ENCODE measurements around the gene DIS3L2. TPM values are rescaled to one million over a fixed set of nuclear protein-coding genes. Genes with fewer than 3 reads are reported as not detected.
A peak's percentile ranks its signal among the peaks of the same experiment; 100 is the strongest.

DIS3L2 gene
- total RNA-seq, 2 donors from 2014 or later = 55.5 to 67.2 TPM

DNA sequence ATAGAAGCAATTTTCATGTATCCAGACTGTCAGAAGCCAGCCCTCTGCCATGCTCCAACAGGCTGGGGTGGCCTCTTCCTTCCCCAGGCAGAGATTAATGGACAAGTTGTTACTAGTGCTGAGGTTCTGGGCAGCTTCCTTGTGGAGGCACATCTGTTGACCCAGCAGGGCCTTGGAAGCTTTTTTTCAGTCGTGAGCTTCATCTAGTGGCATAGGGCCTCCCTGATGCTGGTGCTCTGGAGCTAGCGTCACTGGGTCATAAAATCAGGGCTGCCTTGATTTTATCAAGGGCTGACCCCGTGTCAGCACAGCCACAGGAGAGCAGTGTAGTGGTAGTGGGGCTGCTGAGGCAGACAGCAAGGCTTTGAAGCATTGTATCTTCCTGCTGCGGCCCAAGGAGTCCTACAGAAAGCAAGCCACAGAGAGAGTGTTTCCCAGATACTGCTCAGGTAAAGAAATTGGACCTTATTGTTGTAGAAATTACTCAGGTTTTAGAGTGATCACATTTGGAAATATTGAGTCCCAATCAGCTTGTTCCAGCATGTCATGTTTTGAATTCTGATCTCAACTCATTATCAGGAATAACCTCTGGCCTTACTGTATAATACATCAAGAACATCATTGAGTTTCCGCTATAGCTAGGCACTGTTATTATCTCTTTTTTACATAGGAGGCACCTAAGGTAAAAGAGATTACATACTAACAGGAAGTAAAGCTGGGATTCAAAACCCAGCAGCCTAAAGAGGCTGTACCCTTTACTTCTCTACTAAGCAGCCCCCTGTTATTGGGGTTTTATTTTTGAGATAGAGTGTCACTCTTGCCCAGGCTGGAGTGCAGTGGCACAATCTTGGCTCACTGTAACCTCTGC is 324.7 kb downstream of the DIS3L2 start:
- DNase-seq (no peak), ATAC-seq (no peak)
- no peaks in the 10 kb centered on the region for H3K9me3 ChIP-seq (ENCODE audit: control insufficient read depth, low read length, poor library complexity, severe bottlenecking)
- no peak overlapping the region for H3K4me3 Mint-ChIP-seq
- no peaks in the 10 kb centered on the region for H3K27me3 Mint-ChIP-seq
- no peaks in the 10 kb centered on the region for H3K36me3 Mint-ChIP-seq (ENCODE audit: low read depth)
- peak overlapping the region; percentile 29 for H3K27ac Mint-ChIP-seq
- H3K4me1 Mint-ChIP-seq = peaks cover 5% of the 10 kb centered on the region

DNA sequence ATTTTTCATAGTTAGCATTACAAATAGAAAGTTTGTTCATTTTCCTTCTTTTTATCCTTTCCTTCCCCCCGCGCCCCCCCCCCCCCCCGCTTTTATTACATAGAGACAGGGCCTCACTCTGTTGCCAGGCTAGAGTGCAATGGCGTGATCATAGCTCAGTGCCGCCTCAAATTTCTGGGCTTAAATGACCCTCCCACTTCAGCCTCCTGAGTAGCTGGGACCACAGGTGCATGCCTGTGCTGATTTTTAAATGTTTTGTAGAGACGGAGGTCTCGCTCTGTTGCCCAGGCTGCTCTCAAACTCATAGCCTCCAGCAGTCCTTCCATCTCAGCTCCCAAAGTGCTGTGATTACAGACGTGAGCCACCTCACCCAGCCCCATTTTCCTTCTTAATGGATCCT is 325.8 kb downstream of the DIS3L2 start:
- H3K4me1 Mint-ChIP-seq = peaks cover 7% of the 10 kb centered on the region
- no peaks in the 10 kb centered on the region for H3K27me3 Mint-ChIP-seq

DNA sequence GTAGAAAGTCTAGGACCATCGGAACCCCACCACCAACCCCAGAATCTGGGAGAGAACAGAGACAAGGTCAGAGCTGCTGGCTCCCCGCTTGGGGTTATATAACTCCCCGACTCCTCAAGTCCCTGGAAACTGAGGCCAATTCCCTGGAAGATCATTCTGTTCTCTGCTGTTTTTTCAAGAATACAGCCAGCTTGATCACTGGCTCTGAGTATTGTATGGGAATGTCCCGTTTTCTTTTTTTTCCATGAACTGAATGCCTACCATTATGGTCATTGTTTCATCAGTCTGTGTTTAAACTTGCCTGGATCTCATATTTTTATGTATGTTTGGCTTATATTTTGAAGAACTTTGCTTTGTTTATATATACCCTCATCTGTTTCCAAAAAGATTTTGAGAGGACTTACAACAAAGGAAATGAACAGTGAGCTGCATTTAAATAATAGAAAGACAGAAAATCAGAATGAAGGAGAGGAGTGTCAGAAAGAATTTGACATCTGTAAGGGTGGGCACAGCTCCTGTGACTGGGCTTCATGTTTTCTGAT is 327.0 kb downstream of the DIS3L2 start:
- no peaks in the 10 kb centered on the region for H3K9me3 ChIP-seq (ENCODE audit: control insufficient read depth, low read length, poor library complexity, severe bottlenecking)
- H3K4me3 Mint-ChIP-seq = no peak overlapping the region
- H3K27me3 Mint-ChIP-seq = no peaks in the 10 kb centered on the region
- H3K4me1 Mint-ChIP-seq = peaks cover 12% of the 10 kb centered on the region
- H3K27ac Mint-ChIP-seq = no peak overlapping the region
- H3K36me3 Mint-ChIP-seq (ENCODE audit: low read depth) = no peaks in the 10 kb centered on the region
- DNase-seq (no peak), ATAC-seq (no peak)

More for the DNA sequence above, 325.8 kb downstream of the DIS3L2 start:
- no peak for ATAC-seq
- H3K4me3 Mint-ChIP-seq = no peak overlapping the region
- H3K36me3 Mint-ChIP-seq (ENCODE audit: low read depth) = no peaks in the 10 kb centered on the region
- no peaks in the 10 kb centered on the region for H3K9me3 ChIP-seq (ENCODE audit: control insufficient read depth, low read length, poor library complexity, severe bottlenecking)
- no peak for DNase-seq
- no peak overlapping the region for H3K27ac Mint-ChIP-seq

DNA sequence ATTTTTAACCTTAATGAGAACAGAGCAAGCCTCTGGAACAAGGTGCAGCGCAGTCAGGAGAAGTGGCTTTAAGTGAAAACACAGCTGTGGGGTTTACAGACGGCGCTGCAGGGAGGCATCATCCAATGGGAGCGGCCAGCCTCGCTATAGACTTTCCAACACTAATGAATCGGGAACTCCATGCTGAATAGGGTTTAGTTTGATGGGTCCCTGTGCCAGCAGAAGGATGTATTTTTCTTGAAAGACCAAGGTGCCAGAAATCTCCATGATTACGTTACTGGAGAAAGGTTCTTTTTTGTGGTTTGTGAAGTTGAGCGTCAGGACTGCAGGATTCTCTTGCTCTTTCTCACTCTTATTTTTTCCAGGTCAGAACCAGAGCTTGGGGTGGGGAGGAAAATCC is 329.2 kb downstream of the DIS3L2 start:
- Mint-ChIP-seq H3K4me1 (peaks cover 12% of the 10 kb centered on the region), H3K27me3 (no peaks in the 10 kb centered on the region), H3K36me3 (ENCODE audit: low read depth) (no peaks in the 10 kb centered on the region), H3K4me3 (no peak overlapping the region), H3K27ac (no peak overlapping the region)
- no peak for ATAC-seq
- DNase-seq = no peak
- H3K9me3 ChIP-seq (ENCODE audit: control insufficient read depth, low read length, poor library complexity, severe bottlenecking) = no peaks in the 10 kb centered on the region

DNA sequence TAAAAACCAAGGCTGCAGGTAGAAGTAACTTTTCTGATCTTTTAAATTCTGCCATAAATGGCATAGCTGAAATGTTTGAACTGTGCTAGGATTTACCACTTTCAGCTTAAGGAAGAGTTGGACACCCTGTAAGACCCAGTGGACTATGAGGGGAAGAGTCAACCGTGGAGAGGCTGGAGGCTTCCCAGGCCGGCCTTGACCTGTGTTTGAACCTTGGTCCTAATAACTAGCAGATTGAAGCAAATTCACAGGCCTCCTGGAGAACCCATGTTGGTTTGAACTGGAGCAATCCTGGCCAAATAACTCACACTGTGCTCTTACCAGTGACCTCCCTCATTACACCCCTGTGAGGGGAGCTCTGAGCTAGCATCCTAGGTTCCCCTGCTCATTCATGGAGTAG is 329.8 kb downstream of the DIS3L2 start:
- no peak overlapping the region for H3K4me3 Mint-ChIP-seq
- no peak for ATAC-seq
- peaks cover 12% of the 10 kb centered on the region for H3K4me1 Mint-ChIP-seq
- no peaks in the 10 kb centered on the region for H3K36me3 Mint-ChIP-seq (ENCODE audit: low read depth)
- no peaks in the 10 kb centered on the region for H3K9me3 ChIP-seq (ENCODE audit: control insufficient read depth, low read length, poor library complexity, severe bottlenecking)
- DNase-seq = no peak
- H3K27ac Mint-ChIP-seq = no peak overlapping the region
- H3K27me3 Mint-ChIP-seq = no peaks in the 10 kb centered on the region

GRCh38 chr2:232292395-232293154 is 331.1 kb downstream of the DIS3L2 start:
- no peaks in the 10 kb centered on the region for H3K9me3 ChIP-seq (ENCODE audit: control insufficient read depth, low read length, poor library complexity, severe bottlenecking)
- Mint-ChIP-seq H3K4me1 (peaks cover 12% of the 10 kb centered on the region), H3K27ac (peak overlapping the region; percentile 41), H3K4me3 (no peak overlapping the region), H3K36me3 (ENCODE audit: low read depth) (no peaks in the 10 kb centered on the region), H3K27me3 (no peaks in the 10 kb centered on the region)
- DNase-seq = peak in 1 of 3 donors; percentile 41
- ATAC-seq = peak; percentile 67

DNA sequence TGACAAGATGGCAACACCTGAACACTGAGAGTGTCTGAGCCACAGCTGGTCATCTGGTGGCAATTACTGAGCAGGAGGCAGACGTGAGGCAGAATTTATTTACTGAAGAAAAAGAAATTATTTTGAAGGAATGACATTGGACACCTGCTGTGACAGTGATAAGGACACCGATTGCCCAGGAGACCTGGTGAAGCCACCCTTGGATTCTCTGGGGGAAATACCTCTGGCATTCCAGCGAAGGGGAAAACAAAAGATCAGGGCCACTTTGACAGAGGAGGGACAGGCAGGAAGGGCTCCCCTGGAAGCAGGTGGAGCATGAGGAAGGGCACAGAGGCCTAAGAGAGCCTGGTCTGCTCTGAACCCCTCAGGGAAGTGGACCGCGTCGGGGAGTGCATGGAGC is 331.7 kb downstream of the DIS3L2 start:
- no peaks in the 10 kb centered on the region for H3K9me3 ChIP-seq (ENCODE audit: control insufficient read depth, low read length, poor library complexity, severe bottlenecking)
- Mint-ChIP-seq H3K36me3 (ENCODE audit: low read depth) (no peaks in the 10 kb centered on the region), H3K4me1 (peaks cover 12% of the 10 kb centered on the region), H3K27me3 (no peaks in the 10 kb centered on the region), H3K4me3 (no peak overlapping the region), H3K27ac (peak overlapping the region; percentile 2)
- ATAC-seq (no peak), DNase-seq (no peak)

DNA sequence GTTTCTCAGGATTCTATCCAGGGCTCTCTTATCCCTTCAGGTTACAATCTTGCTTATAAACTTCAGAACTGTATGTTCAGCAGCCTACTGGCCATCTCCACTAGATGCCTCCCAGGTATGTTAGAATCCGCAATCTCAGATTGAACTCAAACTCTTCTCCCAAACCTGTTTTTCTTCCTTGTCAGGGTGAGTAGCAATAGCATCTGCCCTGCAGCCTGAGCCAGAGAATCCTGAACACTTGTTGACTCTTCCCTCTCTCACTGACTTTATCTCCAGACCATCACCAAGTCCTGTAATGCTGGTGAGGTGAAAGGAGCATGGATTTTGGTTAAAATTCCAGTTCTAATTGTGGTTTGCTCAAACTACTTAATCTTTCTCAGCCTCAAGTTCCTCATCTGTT is 334.5 kb downstream of the DIS3L2 start:
- Mint-ChIP-seq H3K27ac (no peak overlapping the region), H3K4me1 (peaks cover 19% of the 10 kb centered on the region), H3K4me3 (no peak overlapping the region), H3K27me3 (no peaks in the 10 kb centered on the region), H3K36me3 (ENCODE audit: low read depth) (peaks cover 5% of the 10 kb centered on the region)
- no peak for DNase-seq
- ATAC-seq = no peak
- no peaks in the 10 kb centered on the region for H3K9me3 ChIP-seq (ENCODE audit: control insufficient read depth, low read length, poor library complexity, severe bottlenecking)

- Mint-ChIP-seq H3K27ac (no peak overlapping the region), H3K27me3 (no peaks in the 10 kb centered on the region), H3K36me3 (ENCODE audit: low read depth) (peaks cover 5% of the 10 kb centered on the region), H3K4me1 (peaks cover 21% of the 10 kb centered on the region), H3K4me3 (no peak overlapping the region)
- DNase-seq (no peak), ATAC-seq (no peak)
- no peaks in the 10 kb centered on the region for H3K9me3 ChIP-seq (ENCODE audit: control insufficient read depth, low read length, poor library complexity, severe bottlenecking)
These were observed 335.4 kb downstream of the DIS3L2 start for GRCh38 chr2:232296776-232297525.

GRCh38 chr2:232299084-232299483 is 337.6 kb downstream of the DIS3L2 start:
- H3K4me1 Mint-ChIP-seq = peaks cover 11% of the 10 kb centered on the region

DNA sequence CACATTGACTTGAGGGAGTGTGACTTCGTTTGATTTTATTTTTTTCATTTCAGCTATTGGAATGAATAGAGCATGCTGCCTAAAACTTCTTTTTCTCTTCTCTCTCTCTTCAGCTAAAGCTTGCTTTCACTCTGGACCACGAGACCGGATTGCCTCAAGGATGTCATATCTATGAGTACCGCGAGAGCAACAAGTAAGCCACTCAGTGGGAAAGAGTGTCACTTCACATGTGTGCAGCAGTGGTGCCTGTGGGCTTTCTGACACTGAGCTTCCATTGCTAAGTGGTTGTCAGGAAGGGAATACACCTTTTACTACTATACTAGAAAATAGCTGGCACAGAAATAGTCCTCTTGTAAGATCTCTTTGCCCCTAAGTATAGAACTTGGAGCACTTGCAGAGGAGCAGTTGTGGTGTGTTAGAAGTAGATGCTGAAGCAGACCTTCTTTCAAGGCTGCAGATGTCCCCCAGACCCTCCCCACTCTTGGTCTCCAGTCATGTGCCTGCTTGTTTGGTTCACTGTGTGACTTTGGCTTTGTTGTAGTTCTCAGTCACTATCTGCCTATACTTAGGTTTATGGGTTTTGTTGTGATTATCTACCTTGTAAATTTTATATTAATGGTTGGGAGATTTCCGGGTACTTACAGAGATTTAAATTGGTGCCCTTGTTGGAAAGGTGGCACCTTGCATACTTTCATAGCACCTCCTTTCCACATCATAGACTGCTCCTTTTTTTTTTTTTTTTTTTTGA is 338.6 kb downstream of the DIS3L2 start:
- H3K4me3 Mint-ChIP-seq = no peak overlapping the region
- DNase-seq = no peak
- peaks cover 9% of the 10 kb centered on the region for H3K4me1 Mint-ChIP-seq
- H3K27me3 Mint-ChIP-seq = no peaks in the 10 kb centered on the region
- H3K9me3 ChIP-seq (ENCODE audit: control insufficient read depth, low read length, poor library complexity, severe bottlenecking) = no peaks in the 10 kb centered on the region
- H3K36me3 Mint-ChIP-seq (ENCODE audit: low read depth) = peaks cover 7% of the 10 kb centered on the region
- peak overlapping the region; percentile 29 for H3K27ac Mint-ChIP-seq
- no peak for ATAC-seq

More at GRCh38 chr2:232299084-232299483, 337.6 kb downstream of the DIS3L2 start:
- Mint-ChIP-seq H3K4me3 (no peak overlapping the region), H3K36me3 (ENCODE audit: low read depth) (peaks cover 5% of the 10 kb centered on the region), H3K27ac (peak overlapping the region; percentile 16), H3K27me3 (no peaks in the 10 kb centered on the region)
- ATAC-seq = no peak
- no peaks in the 10 kb centered on the region for H3K9me3 ChIP-seq (ENCODE audit: control insufficient read depth, low read length, poor library complexity, severe bottlenecking)
- DNase-seq = no peak

GRCh38 chr2:232300894-232301387 is 339.4 kb downstream of the DIS3L2 start:
- no peaks in the 10 kb centered on the region for H3K27me3 Mint-ChIP-seq
- H3K4me1 Mint-ChIP-seq = peaks cover 9% of the 10 kb centered on the region
- ATAC-seq (no peak), DNase-seq (no peak)
- H3K9me3 ChIP-seq (ENCODE audit: control insufficient read depth, low read length, poor library complexity, severe bottlenecking) = no peaks in the 10 kb centered on the region
- H3K36me3 Mint-ChIP-seq (ENCODE audit: low read depth) = peaks cover 7% of the 10 kb centered on the region
- H3K27ac Mint-ChIP-seq = peak overlapping the region; percentile 21
- H3K4me3 Mint-ChIP-seq = no peak overlapping the region

Data from T-helper 17 cell (primary cell).